Type B pancreatic cell (in vitro differentiated cells): ENCODE results near the gene ZIK1. TPM values are rescaled to one million over a fixed set of nuclear protein-coding genes. Genes with fewer than 3 reads are reported as not detected.

Source experiments
- DNase-seq: peaks from one replicate; pipeline ENCODE4 v3.0.0; 2021; ENCODE audit warnings: mixed read lengths; ENCODE audit not compliant: unreplicated experiment; ENCODE audit errors: extremely low spot score
- H3K27ac Mint-ChIP-seq: 2 replicates; pipeline ENCODE4 v1.8.0; 2021; ENCODE audit warnings: mild to moderate bottlenecking, mixed read lengths
- H3K27me3 Mint-ChIP-seq: 2 replicates; pipeline ENCODE4 v1.8.0; 2021; ENCODE audit warnings: mixed read lengths
- H3K36me3 Mint-ChIP-seq: 2 replicates; pipeline ENCODE4 v1.8.0; 2021; ENCODE audit warnings: mixed read lengths
- H3K4me1 Mint-ChIP-seq: one replicate; pipeline ENCODE4 v1.8.0; 2021; ENCODE audit warnings: mixed read lengths; ENCODE audit not compliant: unreplicated experiment
- H3K4me3 Mint-ChIP-seq: 2 replicates; pipeline ENCODE4 v1.8.0; 2021; ENCODE audit warnings: mild to moderate bottlenecking, mixed read lengths
- H3K9me3 Mint-ChIP-seq: 2 replicates; pipeline ENCODE4 v1.8.0; 2021; ENCODE audit warnings: mixed read lengths
- total RNA-seq: library from RNA; stranded (reverse); gene quantifications from 2 replicates; pipeline ENCODE4 v1.2.1, GENCODE V29; 2021; ENCODE audit warnings: low replicate concordance
- TF ChIP-seq, protein P1 (sequence below): fragments of 200-600 bp; sonication (generic); conservative IDR thresholded peaks from 2 replicates; pipeline ENCODE4 v1.5.0; 2021; ENCODE audit warnings: antibody characterized with exemption, mild to moderate bottlenecking

ZIK1 gene
- total RNA-seq, 1 donor from 2014 or later: 17.6 TPM

DNA sequence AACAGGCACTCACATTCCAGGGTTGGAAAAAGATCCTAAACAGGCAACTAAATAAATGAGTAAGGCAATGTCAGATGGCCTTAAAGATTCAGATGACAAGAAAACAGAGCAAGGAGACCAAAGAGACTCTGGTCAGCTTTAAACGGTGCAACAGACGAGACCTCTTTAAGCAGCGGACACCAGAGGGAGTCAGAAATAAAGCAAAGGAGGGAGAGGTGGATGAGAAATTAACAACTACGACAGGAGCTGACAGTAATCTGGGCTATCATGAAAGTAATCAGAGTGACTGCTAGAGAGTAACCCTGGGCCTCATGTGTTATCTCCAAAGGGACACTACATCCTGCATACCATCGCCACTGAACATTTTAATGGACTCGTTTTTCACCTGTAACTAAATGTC is 25.4 kb upstream of the ZIK1 start:
- TF ChIP-seq, protein P1, sequence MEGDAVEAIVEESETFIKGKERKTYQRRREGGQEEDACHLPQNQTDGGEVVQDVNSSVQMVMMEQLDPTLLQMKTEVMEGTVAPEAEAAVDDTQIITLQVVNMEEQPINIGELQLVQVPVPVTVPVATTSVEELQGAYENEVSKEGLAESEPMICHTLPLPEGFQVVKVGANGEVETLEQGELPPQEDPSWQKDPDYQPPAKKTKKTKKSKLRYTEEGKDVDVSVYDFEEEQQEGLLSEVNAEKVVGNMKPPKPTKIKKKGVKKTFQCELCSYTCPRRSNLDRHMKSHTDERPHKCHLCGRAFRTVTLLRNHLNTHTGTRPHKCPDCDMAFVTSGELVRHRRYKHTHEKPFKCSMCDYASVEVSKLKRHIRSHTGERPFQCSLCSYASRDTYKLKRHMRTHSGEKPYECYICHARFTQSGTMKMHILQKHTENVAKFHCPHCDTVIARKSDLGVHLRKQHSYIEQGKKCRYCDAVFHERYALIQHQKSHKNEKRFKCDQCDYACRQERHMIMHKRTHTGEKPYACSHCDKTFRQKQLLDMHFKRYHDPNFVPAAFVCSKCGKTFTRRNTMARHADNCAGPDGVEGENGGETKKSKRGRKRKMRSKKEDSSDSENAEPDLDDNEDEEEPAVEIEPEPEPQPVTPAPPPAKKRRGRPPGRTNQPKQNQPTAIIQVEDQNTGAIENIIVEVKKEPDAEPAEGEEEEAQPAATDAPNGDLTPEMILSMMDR: no peak
- Mint-ChIP-seq H3K27ac (peak overlapping the region; percentile 85), H3K9me3 (peaks cover 31% of the 10 kb centered on the region), H3K27me3 (no peaks in the 10 kb centered on the region), H3K4me3 (peak overlapping the region; percentile 99), H3K4me1 (peaks cover 21% of the 10 kb centered on the region), H3K36me3 (peaks cover 44% of the 10 kb centered on the region)
- no peak for DNase-seq

- DNase-seq: no peak
- Mint-ChIP-seq H3K9me3 (peaks cover 33% of the 10 kb centered on the region), H3K4me1 (peaks cover 21% of the 10 kb centered on the region), H3K4me3 (peak overlapping the region; percentile 99), H3K27ac (peak overlapping the region; percentile 85), H3K36me3 (peaks cover 42% of the 10 kb centered on the region), H3K27me3 (no peaks in the 10 kb centered on the region)
- TF ChIP-seq, protein P1: no peak
These were observed 24.9 kb upstream of the ZIK1 start for GRCh38 chr19:57559008-57559403.

- H3K36me3 Mint-ChIP-seq: peaks cover 37% of the 10 kb centered on the region
- peaks cover 33% of the 10 kb centered on the region for H3K9me3 Mint-ChIP-seq
- peak within 1 kb of the TSS; percentile 87 for H3K27ac Mint-ChIP-seq
These were observed 24.4 kb upstream of the ZIK1 start, which contains the start of gene ZNF550 for GRCh38 chr19:57559404-57560025. Gene ZNF550 (minus strand): TSS chr19:57559863. CDS start chr19:57559682, 181 bp downstream.

GRCh38 chr19:57560049-57560491 is 23.9 kb upstream of the ZIK1 start:
- H3K36me3 Mint-ChIP-seq: peaks cover 32% of the 10 kb centered on the region
- peak overlapping the region; percentile 87 for H3K27ac Mint-ChIP-seq
- H3K27me3 Mint-ChIP-seq: no peaks in the 10 kb centered on the region
- peaks cover 33% of the 10 kb centered on the region for H3K9me3 Mint-ChIP-seq
- TF ChIP-seq, protein P1: no peak
- peak overlapping the region; percentile 99 for H3K4me3 Mint-ChIP-seq
- H3K4me1 Mint-ChIP-seq: peaks cover 21% of the 10 kb centered on the region
- DNase-seq: no peak

More at GRCh38 chr19:57559404-57560025, 24.4 kb upstream of the ZIK1 start, which contains the start of gene ZNF550:
- DNase-seq: peak; percentile 88
- H3K4me3 Mint-ChIP-seq: peak within 1 kb of the TSS; percentile 99
- peaks cover 21% of the 10 kb centered on the region for H3K4me1 Mint-ChIP-seq
- TF ChIP-seq, protein P1: no peak
- H3K27me3 Mint-ChIP-seq: no peaks in the 10 kb centered on the region

- Mint-ChIP-seq H3K27me3 (no peaks in the 10 kb centered on the region), H3K4me3 (no peak overlapping the region), H3K27ac (no peak overlapping the region), H3K36me3 (peaks cover 9% of the 10 kb centered on the region), H3K9me3 (peaks cover 44% of the 10 kb centered on the region), H3K4me1 (peaks cover 10% of the 10 kb centered on the region)
- TF ChIP-seq, protein P1: no peak
- DNase-seq: no peak
These were observed 20.4 kb upstream of the ZIK1 start for GRCh38 chr19:57563547-57563946.
